GM21423 (cell line): ENCODE measurements around the gene RPIA.

Experiments used
- ATAC-seq: cut with Tn5 transposase; IDR thresholded peaks from one replicate; pipeline ENCODE4 v1.9.1; 2021; ENCODE audit warnings: mild to moderate bottlenecking, moderate library complexity; ENCODE audit not compliant: unreplicated experiment

RPIA gene

DNA sequence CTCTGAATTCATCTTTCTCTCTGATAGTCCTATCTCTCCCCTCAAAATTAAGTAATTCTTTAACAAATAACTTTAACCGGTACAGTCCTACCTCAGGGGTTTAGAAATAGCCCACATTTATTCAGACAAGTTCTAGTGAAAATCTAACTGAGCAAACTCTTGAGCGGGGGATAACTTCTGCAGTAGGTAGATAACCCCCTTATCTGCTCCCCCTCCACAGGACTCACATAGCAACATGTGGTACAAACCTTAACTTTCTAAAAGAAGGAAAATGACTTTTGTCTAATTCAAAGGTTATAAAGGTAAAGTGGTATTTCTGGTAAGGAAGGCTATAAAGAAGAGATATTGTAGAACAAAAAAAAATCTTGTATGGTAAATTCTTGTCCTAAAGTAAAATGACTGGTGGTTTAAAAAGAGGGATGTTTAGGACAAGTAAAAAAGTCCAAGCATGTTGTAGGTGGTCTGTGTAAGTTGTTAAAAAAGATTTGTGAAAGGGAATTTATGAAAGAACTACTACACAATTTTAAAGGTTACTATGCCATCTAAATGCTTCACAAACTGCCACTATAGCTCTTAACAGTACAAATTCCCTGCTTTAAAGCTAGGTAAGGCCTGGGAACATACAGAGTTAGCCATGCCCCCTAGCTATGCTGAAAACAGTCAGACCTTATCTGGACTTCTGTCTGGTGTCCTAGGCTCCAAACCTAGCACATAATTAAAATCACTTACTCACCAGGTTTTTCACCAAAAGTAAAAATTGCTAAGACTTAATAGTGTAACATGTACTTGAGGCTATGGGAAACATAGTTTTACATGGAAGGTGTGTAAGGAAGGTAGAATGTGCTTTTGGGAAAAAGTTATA, 8.1 kb upstream of the RPIA start:
- no peak for ATAC-seq

DNA sequence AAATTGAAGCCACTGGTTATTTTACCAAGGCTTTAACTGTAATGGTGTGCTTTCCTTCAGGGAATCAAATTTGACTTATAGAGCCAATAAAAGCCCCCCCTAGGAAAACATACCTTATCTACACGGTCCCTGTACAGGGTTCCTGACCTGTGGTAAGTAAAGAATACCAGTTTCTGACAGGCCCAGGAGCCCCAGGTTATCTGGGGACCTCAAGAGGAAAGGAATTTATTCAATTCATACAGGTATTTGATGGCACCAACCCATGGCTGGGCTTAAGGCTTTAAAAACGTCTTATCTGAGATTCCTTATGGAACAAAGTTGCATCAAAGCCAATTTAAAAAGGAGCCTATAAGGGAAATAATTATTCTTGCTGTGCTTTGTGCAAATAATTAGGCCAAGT, 7.0 kb upstream of the RPIA start:
- ATAC-seq, result no peak

DNA sequence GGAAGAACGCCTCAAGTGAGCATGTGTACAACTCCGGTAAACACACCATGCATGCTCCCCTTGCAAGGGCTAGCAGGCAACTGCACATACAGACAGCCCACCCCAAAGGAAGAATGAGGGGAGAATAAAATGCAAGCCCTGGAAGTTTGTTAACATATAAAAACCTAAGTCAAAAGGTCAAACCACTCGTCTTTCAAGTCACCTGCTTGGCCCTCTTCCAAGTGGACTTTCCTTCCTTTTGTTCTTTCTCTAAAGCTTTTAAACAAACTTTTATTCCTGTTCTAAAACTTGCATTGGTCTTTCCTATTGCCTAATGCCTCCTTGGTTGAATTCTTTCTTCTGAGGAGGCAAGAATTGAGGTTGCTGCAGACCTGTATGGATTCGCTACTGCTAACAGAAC, 5.2 kb upstream of the RPIA start:
- ATAC-seq, result no peak

GRCh38 chr2:88687384-88687783, 4.1 kb upstream of the RPIA start:
- ATAC-seq, result no peak

DNA sequence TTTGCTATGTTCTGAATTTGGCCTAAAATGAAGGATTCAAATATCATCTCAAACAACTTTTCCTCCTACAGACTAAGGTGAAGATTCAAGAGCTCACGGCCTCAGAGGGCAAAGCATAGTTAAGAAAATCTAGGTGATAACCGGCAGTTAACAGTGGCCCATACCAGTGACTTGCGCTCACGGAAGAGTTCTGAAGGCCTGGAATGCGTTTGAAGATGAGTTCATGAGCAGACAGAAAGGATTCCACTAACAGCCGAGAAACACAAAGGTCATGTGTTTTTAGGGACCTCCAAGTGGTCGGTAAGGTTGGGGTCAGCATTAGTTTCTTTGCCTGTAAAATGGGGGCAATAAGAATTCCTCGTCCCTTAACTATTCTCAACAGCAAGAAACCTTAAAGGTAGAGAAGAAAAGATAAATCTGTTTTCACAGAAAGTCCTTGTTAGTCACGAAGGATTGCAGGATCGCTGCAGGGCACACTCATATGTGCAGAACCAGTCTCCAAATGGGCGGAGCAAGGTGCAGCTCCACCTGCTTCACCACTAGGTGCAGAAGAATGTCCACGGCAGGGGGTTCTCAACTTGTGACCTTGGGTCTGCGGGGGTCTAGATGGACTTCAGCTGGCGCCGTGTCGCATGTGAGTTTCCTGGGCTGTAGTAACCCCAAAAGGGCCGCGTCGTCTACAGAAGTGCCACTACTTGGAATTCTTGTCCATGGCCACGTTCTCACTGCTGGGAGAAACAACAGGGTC, 708 bp upstream of the RPIA start:
- ATAC-seq, result peak; percentile 13

- no peak for ATAC-seq
These were observed 714 bp downstream of the RPIA start for GRCh38 chr2:88692187-88692586.

GRCh38 chr2:88693911-88694414, 2.5 kb downstream of the RPIA start:
- ATAC-seq, result no peak

- no peak for ATAC-seq
These were observed 5.1 kb downstream of the RPIA start for GRCh38 chr2:88696611-88697010.

GRCh38 chr2:88697370-88698026, 6.0 kb downstream of the RPIA start:
- no peak for ATAC-seq

DNA sequence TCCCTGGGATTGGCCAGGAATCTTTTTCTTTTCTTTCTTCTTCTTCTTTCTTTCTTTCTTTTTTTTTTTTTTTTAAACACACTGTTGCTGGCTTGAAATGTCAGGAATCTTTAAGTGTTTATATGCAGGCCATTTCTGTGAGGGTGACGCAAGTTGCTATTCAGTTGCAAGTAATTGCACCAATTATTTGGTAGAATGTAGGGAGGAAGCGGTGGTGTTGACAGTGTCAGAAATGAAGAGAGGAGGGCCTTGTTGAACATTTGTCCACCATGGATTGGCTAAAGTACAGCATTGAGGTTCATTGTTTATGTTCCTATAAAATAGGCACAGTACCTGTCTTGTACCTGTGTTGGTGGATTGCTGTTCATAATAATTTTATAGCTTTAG, 6.5 kb downstream of the RPIA start:
- ATAC-seq, result no peak

DNA sequence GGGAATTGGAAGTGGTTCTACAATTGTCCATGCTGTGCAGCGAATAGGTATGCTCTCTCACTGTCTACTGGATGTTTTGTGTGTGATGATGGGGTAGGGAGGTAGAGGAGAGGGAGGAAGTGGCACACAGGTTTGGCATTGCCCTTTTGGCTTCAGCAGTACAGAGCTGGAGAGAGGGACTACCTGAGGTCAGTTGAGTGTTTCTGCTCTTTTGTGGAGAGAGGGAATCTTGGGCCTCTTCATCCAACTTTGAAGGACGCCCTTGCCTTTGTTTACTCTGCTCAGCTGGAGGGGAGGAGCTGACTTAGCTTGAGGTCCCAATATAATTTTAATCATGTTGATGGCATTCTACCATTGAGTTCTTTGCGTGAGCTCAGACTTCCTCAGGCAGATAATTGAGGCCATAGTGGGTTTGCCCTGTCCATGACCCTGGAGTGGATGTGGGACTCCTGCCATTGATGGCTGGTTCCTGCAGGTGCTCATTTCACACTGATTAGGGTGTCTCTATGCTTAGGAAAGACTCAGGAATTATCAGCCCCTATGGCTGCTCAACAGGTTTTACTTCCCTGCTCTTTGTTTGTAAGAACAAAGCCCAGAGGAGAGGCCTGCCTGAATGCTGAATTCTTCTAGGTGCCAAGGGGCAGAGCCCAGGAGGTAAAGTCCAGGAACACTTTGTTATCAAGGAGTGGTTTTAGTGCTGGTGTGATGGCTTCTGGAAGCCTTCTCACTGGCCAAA, 7.2 kb downstream of the RPIA start:
- ATAC-seq, result no peak

DNA sequence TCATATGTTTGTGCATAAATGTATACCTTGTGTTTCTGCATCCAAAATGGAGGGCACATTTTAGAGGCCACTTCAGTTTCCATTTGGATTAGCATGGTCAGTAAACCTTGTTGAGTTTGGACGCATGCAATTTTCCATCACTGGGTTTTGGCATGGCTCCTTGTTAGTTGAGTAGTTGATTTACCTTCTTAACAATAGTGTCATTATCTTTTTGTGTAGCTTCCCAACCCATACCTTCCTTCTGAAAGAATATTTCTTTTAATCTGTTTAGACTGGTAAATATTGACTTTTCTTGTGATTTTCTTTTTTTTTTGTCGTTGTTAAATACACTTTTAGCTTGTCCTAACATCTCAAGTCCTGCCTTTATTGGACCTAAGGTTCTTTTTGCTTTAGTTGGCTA, 15.5 kb downstream of the RPIA start:
- no peak for ATAC-seq

GRCh38 chr2:88709181-88709631, 17.7 kb downstream of the RPIA start:
- no peak for ATAC-seq

DNA sequence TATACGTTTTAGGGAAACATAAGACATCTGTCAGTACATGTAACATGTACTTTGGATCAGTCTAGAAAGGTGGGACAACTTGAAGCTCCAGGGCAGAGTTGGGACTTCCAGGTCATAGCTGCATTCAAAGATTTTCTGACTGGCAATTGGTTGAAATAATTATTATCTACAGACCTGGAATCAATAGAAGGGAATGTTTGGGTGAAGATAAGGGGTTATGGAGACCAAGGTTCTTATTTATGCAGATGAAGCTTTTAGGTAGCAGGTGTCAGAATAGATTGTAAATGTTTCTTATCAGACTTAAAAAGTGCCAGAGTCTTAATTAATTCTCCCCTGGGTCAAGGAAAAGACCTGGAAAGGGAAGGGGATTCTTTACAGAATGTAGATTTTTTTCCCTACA, 19.8 kb downstream of the RPIA start:
- ATAC-seq, result no peak

GRCh38 chr2:88711897-88712296, 20.4 kb downstream of the RPIA start:
- ATAC-seq, result no peak

DNA sequence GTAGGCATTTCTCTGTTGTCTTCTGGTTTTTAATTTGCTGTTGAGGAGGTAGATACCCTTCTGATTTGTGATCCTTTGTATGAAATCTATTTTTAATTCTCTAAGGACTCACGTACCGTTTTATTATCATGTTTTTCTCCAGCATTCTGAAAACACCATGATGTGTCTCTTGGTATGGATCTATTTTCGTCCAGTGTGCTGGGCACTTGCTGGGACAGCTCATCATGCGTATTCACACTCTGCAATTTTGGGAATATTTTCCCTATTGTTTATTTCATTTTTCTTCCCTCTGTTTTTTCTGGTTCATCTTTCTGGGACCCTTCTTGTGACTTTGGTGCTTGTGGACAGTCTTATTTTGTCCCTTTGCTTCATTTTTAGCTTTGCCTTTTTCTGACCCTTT, 21.9 kb downstream of the RPIA start:
- no peak for ATAC-seq

GRCh38 chr2:88714667-88715066, 23.2 kb downstream of the RPIA start:
- ATAC-seq, result no peak

- no peak for ATAC-seq
These were observed 28.9 kb downstream of the RPIA start for GRCh38 chr2:88720399-88720798.

GRCh38 chr2:88721268-88721667, 29.8 kb downstream of the RPIA start:
- ATAC-seq, result no peak

GRCh38 chr2:88724643-88725332, 33.3 kb downstream of the RPIA start:
- no peak for ATAC-seq
